ENCODE data around the gene BNC2. TPM values are rescaled to one million over a fixed set of nuclear protein-coding genes. Genes with fewer than 3 reads are reported as not detected.
"Not testable (repeated sequence)": the region's sequence is repeated elsewhere in the genome, so short reads cannot be mapped to it uniquely, and the experiment has no call there.

BNC2 gene
- polyA plus RNA-seq (ENCODE audit: insufficient read length) = 4.6 TPM

DNA sequence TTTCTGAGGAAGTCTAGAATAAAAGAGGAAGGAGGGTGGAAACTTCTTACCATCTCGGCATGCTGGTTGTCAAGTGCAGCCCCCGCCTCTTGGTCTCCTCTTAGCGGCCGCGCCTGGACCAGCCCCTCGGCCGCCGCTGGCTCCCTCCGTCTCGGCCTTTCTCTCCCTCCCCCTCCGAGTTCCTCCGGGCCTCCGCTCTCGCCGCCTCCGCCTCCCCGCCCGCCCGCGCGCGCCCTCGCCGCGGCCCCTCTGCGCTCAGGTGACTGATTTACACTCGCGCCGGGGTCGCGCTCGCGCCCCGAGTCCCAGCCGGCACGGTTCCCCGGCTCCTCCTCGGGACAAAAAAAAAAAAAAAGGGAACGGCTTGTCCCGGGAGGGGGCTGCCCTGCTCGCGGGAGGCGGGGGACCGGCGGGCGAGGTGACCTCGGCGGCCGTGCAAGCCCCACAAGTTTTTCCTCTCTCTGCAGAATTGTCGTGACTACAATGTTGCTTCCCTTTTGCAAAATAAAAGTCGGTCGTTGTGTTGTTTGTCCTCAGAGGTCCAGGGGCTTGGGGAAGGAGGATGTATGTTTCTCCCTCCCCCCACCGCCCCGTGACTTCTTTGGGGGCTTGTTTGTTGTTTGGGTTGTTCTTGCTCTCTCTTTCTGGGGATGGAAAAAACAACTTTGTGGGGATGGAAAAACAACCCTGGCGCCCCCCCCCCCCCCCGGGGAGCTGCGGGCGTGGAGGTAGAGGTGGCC is at the start of gene BNC2:
BNC2 (minus strand) TSS at position 75 of the 740 bp plus-strand sequence; CDS start at position 53, 22 bp downstream.
- no peak for DNase-seq (ENCODE audit: low read depth)

- no peak for DNase-seq (ENCODE audit: low read depth)
Measured at GRCh38 chr9:16918920-16919319, 48.5 kb upstream of the BNC2 start.

DNA sequence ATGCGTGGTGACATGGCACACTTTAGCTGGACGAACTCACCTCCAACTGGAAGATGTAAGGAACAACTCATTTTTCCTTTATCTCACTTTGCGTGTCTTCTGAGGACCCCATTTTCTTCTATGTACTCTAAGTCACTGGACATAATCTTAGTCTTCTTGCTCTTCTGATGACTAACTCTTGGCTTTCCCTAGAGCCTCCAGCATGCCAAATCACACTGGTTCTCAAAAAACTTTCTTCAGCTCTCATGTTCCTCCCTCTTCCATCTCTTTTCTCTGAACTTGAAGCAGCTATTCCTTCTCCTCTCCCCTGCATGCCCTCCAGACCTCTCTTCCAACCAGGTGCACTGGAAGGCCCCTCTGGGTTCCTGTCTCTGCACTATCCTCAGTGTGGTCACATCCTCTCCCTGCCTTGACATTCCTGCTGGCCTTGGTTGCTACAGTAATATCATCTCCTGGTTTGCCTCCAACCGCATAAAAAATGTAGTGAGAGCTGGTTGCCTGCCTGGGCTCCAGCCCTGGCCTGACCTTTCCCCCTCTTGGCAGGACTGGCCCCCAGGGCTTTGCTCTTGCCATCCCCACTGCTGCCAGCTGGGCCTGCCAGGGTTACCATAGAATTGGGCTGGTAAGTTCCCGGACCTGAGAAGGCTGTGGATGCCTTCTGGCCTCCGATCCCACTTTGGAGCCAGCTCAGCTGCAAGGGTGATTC is 44.8 kb upstream of the BNC2 start:
- no peak for DNase-seq (ENCODE audit: low read depth)

GRCh38 chr9:16912197-16912596 is 41.7 kb upstream of the BNC2 start:
- DNase-seq (ENCODE audit: low read depth) = no peak

DNA sequence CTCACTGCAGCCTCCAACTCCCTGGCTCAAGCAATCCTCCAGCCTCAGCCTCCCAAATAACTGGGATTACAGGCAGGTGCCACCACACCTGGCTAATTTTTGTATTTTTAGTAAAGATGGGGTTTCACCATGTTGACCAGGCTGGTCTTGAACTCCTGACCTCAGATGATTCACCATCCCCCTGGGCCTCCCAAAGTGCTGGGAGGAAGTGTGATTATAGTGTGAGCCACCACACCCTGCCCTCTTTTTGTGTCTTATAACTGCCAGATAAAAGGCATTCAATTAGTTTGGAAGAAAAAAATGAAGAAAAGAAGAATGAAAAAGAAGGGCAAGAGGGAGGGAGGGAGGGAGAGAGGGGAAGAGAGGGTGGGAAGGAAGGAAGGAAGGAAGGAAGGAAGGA is 37.7 kb upstream of the BNC2 start:
- DNase-seq (ENCODE audit: low read depth) = not testable (repeated sequence)

GRCh38 chr9:16904655-16905054 is 34.2 kb upstream of the BNC2 start:
- no peak for DNase-seq (ENCODE audit: low read depth)

DNA sequence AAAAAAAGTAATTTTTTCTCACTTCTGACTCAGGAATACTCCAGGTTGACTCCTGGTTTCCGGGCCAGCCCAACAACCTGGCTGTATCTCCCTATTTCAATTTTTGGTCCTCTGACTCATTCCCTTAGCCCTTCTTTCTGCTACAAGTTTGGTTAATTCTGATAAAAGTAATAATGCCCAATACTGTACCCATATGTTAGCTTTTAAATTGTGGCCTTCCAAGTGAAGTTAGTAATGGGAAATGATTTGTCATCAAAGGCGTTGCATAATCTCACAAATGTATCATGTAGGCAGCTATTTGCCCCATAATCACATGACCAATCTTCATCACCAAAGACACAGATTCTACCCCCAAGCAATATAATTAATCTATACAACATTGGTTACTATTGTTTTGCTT is 31.1 kb upstream of the BNC2 start:
- no peak for DNase-seq (ENCODE audit: low read depth)

DNA sequence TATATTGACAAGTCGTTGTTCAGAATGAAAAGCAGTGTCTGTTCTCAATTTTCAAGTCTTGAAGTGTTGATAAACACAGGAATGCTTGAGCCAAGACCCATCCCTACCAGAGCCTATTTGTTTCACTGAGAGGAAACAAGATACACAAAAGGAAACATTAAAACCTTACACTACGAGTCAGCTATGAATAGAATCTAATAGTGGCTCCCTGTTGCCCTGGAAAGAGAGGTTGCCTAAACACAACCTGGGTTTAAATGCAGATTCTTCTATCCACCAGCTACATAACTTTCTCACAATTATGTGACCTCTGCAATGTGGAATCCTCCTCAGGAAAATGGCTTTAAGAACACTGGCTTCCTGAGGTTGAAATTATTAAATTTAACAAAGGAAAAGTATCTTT is 29.1 kb upstream of the BNC2 start:
- no peak for DNase-seq (ENCODE audit: low read depth)

DNA sequence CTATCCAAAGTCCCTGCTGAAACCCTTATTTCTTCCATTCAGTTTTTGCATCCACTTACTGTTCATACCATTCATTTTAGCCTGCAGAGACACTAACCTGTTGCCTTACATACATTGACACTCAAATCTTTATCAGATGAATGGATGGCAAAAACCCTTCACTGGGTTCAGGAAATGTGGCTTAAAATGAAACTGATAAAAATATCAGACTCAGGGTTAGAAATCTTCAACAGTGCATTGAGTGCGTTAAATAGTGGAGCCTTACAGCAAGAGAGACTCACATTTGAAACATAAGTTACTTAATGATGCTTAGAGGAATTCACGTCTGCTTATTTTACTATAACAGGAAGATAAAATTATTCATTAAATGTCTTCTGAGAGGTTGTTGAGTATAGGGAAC is 28.0 kb upstream of the BNC2 start:
- DNase-seq (ENCODE audit: low read depth) = no peak

DNA sequence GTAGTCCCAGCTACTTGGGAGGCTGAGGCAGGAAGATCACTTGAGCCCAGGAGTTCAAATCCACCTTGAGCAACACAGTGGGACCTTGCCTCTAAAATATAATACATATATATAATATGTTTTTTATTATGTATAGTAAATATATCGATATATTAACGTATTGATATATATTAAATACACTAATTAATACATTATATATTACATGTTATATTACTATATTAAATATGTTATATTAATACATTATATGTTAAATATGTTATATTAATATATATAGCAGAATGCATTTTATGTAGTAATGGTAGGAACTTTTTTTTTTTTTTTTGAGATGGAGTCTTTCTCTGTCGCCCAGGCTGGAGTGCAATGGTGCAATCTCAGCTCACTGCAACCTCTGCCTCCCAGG is 18.1 kb upstream of the BNC2 start:
- no peak for DNase-seq (ENCODE audit: low read depth)

DNA sequence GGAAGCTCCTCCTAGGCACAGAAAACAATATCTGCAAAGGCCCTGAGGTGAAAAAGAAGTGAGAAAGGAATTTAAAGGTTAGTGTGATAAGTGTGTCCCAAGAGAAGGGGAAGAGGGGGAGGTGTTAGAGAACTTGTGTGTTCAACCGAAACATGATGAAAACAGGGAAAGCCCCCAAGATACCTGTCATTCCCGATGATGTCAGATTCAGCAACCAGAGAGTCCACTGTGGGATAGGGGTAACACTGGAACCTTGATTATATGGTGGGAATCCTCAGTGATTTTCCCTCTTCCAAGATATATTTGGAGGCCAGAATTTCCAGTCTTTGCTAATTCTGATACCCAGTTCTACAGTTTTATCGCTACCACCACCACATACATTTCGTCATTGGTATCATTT is 15.5 kb upstream of the BNC2 start:
- DNase-seq (ENCODE audit: low read depth) = no peak

- DNase-seq (ENCODE audit: low read depth) = no peak
Measured at GRCh38 chr9:16884952-16885513, 14.6 kb upstream of the BNC2 start.

- no peak for DNase-seq (ENCODE audit: low read depth)
Measured at GRCh38 chr9:16884373-16884772, 13.9 kb upstream of the BNC2 start.

DNA sequence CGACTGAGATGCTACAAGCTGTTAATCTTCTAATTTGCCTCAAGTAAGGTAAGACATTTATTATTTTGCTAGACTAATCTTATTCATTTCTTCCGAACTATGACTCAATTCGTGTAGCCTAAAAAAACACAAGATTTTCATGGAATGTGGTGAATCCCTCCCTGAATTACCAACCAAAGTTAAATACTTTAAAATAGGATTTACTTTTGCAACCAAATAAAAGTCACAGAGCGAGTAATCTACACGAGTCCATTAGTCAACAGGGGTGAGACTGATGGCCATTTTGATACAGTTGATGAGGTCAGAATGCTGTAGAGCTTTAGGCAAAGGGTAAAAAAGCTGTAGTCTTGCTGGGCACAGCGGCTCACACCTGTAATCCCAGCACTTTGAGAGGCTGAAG is 13.1 kb upstream of the BNC2 start:
- no peak for DNase-seq (ENCODE audit: low read depth)

DNA sequence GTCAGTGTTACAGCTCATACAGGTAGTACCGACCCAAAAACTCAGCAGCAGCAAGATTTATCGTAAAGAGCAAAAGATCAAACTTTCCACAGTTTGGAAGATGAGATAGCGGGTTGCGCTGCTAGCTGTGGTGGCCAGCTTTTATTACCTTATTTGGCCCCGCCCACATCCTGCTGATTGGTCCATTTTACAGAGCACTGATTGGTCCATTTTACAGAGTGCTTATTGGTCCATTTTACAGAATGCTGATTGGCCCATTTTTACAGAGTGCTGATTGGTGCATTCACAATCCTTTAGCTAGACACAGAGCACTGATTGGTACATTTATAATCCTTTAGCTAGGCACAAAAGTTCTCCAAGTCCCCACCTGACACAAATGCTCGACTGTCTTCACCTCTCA is 12.0 kb upstream of the BNC2 start:
- not testable (repeated sequence) for DNase-seq (ENCODE audit: low read depth)

DNA sequence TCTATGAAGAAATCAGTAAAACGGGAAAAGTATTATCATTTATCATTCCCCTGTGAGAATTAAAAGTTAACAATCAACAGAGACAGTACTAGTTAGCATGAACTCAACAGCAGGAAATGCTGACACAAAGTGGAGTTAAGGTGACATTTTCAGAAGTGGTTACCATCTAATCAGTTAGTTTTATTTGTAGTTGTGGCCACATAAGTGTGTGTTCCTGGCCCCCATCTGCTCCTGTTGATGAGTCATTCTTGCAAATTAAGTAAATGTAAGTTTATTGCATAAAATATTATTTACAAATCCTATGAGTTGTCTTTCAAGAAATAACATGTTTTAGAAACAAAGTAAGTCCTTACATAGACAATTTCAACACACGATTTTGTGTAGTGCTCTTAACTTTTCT is 8.9 kb upstream of the BNC2 start:
- DNase-seq (ENCODE audit: low read depth) = no peak

- DNase-seq (ENCODE audit: low read depth) = no peak
Measured at GRCh38 chr9:16877256-16877655, 6.8 kb upstream of the BNC2 start.

- no peak for DNase-seq (ENCODE audit: low read depth)
Measured at GRCh38 chr9:16873126-16873802, 2.8 kb upstream of the BNC2 start.

DNA sequence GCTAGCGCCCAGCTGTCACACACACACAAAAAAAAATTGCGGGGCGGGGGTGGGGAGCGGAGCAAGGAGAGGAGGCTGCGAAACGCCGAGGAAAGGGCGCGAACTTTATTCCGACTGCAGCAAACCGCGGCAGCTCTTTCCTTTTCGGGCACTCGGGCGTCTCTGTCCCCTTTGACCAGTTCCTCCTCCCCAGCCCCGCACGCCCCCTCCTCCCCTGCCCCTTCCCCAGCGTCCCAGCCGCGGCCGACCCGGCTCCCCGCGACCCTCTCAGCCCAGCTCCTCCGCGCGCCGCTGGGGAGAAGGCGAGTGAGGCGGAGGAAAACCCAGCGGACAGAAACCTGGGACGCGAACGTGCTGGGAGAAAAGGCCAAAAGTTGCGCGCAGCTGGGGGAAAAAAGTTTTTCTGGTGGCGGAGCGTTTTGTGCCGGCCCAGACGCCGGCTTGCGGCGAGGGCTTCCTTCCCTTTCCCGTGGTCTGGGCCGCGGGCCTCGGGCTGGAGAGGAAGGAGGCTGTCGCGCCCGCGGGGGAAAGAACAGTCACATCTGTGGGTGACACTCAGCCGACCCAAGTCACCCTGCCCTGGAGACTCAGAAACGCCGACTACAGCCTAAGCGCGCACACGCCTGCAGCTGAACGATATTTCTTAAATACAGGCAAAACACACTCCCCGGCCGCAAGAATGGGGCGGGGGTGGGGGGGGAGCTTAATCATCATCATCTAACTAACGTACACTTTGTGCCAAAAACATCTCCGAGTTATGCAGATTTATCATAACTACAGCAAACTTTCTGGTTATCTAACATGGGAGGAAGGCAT is 1.1 kb upstream of the BNC2 start:
- no peak for DNase-seq (ENCODE audit: low read depth)

DNA sequence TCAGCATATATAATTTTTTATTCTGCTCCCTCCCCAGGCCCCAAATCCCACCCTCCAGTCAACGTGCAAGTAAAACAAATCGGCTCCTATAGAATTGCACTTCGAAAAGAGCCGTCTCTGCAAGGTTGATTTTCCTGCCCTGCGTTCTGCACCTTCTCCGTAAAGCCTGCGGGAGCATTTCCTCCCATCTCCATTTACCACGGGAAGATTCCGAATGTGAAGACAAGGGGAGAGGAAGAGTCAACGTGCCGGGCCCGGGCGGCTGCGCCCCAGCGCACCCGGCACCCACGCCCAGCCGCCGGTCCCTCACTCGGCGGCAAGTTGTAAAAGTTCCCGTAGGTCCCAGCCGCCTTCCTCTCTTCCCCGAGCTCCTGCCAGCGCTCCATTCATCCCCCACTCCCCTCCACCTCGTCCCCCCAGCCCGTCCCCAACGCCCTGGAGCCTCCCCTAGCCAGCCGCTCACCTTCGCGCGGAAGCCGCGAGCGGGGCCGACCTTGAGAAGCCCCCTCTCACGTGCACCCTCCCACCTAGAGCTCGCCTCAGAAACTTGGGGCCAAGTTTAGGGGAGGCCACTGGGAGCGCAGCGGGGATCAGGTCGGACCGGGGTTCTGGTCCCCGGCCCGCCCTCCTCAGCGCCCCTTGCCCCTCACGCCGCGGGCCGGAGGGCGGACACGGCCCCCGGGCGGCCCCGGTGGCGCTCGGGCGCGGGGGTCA is 431 bp downstream of the BNC2 start:
- DNase-seq (ENCODE audit: low read depth) = no peak
